Kidney epithelial cell (primary cell): Measurements from ENCODE around the gene GPR137. TPM values are rescaled to one million over a fixed set of nuclear protein-coding genes. Genes with fewer than 3 reads are reported as not detected.

Experiments
- DNase-seq: peaks from one replicate; pipeline ENCODE4 v3.0.0-alpha.2; 2010; ENCODE audit warnings: low read depth
- H3K27me3 ChIP-seq: 2 replicates; pipeline ENCODE4 v1.6.0; 2011; ENCODE audit warnings: low read length; ENCODE audit not compliant: control insufficient read depth, insufficient read depth
- H3K36me3 ChIP-seq: 2 replicates; pipeline ENCODE4 v1.5.1; 2011; ENCODE audit warnings: low read length; ENCODE audit not compliant: control insufficient read depth, insufficient read depth
- H3K4me3 ChIP-seq: 2 replicates; pipeline ENCODE4 v1.5.1; 2011; ENCODE audit warnings: low read depth, mild to moderate bottlenecking, control low read depth, low read length
- CTCF ChIP-seq: IDR thresholded peaks from 2 replicates; pipeline ENCODE4 v1.5.1; 2011; ENCODE audit warnings: mild to moderate bottlenecking, moderate library complexity, low read length, control low read depth, inconsistent platforms; ENCODE audit not compliant: insufficient read depth, poor library complexity, severe bottlenecking
- total RNA-seq: library from RNA; depleted of rRNA; stranded (reverse); fragments of >200 nt; gene quantifications from 2 replicates; pipeline ENCODE4 v1.2.3, GENCODE V29; 2015

The GPR137 gene
- total RNA-seq, 1 donor from 2014 or later = 21.9 TPM

- no peak for DNase-seq
- TF ChIP-seq CTCF = no peak
- H3K36me3 ChIP-seq = peaks cover 2% of the 10 kb centered on the region
- H3K4me3 ChIP-seq = no peak overlapping the region
- H3K27me3 ChIP-seq = no peaks in the 10 kb centered on the region
Measured at GRCh38 chr11:64260147-64260708, 25.4 kb upstream of the GPR137 start.

- no peak for TF ChIP-seq CTCF
- Histone ChIP-seq H3K36me3 (peaks cover 3% of the 10 kb centered on the region), H3K4me3 (no peak overlapping the region), H3K27me3 (no peaks in the 10 kb centered on the region)
- DNase-seq = no peak
Measured at GRCh38 chr11:64261556-64262080, 24.0 kb upstream of the GPR137 start.

- no peak for DNase-seq
- no peak for TF ChIP-seq CTCF
- H3K27me3 ChIP-seq = no peaks in the 10 kb centered on the region
- H3K36me3 ChIP-seq = peaks cover 3% of the 10 kb centered on the region
- H3K4me3 ChIP-seq = no peak overlapping the region
Measured at GRCh38 chr11:64262271-64263002, 23.2 kb upstream of the GPR137 start.

- no peak for DNase-seq
- Histone ChIP-seq H3K4me3 (no peak overlapping the region), H3K36me3 (peaks cover 3% of the 10 kb centered on the region), H3K27me3 (no peaks in the 10 kb centered on the region)
- TF ChIP-seq CTCF = no peak
Measured at GRCh38 chr11:64263021-64263946, 22.4 kb upstream of the GPR137 start.

- no peak for TF ChIP-seq CTCF
- H3K36me3 ChIP-seq = peaks cover 3% of the 10 kb centered on the region
- DNase-seq = no peak
Measured at GRCh38 chr11:64263947-64264317, 21.7 kb upstream of the GPR137 start.

More at GRCh38 chr11:64263947-64264317, 21.7 kb upstream of the GPR137 start:
- Histone ChIP-seq H3K4me3 (no peak overlapping the region), H3K27me3 (no peaks in the 10 kb centered on the region)
